Esophagus (tissue), 2 donors: ENCODE measurements around the gene SPHK2. TPM values are rescaled to one million over a fixed set of nuclear protein-coding genes. Genes with fewer than 3 reads are reported as not detected.

Experiments used
- H3K27ac ChIP-seq, 2 donors: one replicate each; pipeline ENCODE4 v1.5.1; 2013; ENCODE audit warnings: low read depth in 2 of 2, mild to moderate bottlenecking in 2 of 2, inconsistent platforms in 1 of 2, low read length in 1 of 2, moderate library complexity in 1 of 2
- H3K27me3 ChIP-seq, 2 donors: one replicate each; pipeline ENCODE4 v1.6.1; 2013; ENCODE audit warnings: low read length in 2 of 2, control low read depth in 1 of 2, mild to moderate bottlenecking in 1 of 2; ENCODE audit not compliant: insufficient read depth in 2 of 2, control insufficient read depth in 1 of 2
- H3K36me3 ChIP-seq, 2 donors: one replicate each; pipeline ENCODE4 v1.6.1; 2013; ENCODE audit warnings: low read length in 1 of 2; ENCODE audit not compliant: control insufficient read depth in 2 of 2, insufficient read depth in 2 of 2
- H3K4me1 ChIP-seq, 2 donors: one replicate each; pipeline ENCODE4 v1.6.1; 2013; ENCODE audit warnings: low read length in 1 of 2; ENCODE audit not compliant: control insufficient read depth in 2 of 2, insufficient read depth in 2 of 2
- H3K4me3 ChIP-seq, 2 donors: one replicate each; pipeline ENCODE4 v1.5.1; 2013; ENCODE audit warnings: low read length in 2 of 2, mild to moderate bottlenecking in 2 of 2, low read depth in 1 of 2, moderate library complexity in 1 of 2
- H3K9me3 ChIP-seq, 2 donors: one replicate each; pipeline ENCODE4 v1.6.1; 2013; ENCODE audit warnings: mild to moderate bottlenecking in 2 of 2, low read depth in 1 of 2, low read length in 1 of 2, moderate library complexity in 1 of 2; ENCODE audit not compliant: control insufficient read depth in 2 of 2, insufficient read depth in 1 of 2
- WGBS, 2 donors: extraction: QIAGEN DNeasy Blood & Tissue Kit; methylation state at CpG; one replicate each; pipeline ENCODE4 v1.1.7; 2013; 5-methylcytosine and 5-hydroxymethylcytosine counted together
- polyA plus RNA-seq, 2 donors: library from polyadenylated mRNA; stranded (reverse); fragments of 200-250 nt; gene quantifications; one replicate each; pipeline ENCODE4 v1.2.3, GENCODE V29; 2013
- donor health status: healthy with polysubstance abuse.
- donor health status: Bipolar disorder and iron deficiency.

The SPHK2 gene
- polyA plus RNA-seq, 2 donors = 9.0 to 15.5 TPM

GRCh38 chr19:48613852-48614435 lies 5.4 kb upstream of the SPHK2 start:
- Histone ChIP-seq H3K4me1 (peaks cover 0 to 28% of the 10 kb centered on the region in 2 donors), H3K4me3 (peak overlapping the region in 1 of 2 donors; percentile 35)

DNA sequence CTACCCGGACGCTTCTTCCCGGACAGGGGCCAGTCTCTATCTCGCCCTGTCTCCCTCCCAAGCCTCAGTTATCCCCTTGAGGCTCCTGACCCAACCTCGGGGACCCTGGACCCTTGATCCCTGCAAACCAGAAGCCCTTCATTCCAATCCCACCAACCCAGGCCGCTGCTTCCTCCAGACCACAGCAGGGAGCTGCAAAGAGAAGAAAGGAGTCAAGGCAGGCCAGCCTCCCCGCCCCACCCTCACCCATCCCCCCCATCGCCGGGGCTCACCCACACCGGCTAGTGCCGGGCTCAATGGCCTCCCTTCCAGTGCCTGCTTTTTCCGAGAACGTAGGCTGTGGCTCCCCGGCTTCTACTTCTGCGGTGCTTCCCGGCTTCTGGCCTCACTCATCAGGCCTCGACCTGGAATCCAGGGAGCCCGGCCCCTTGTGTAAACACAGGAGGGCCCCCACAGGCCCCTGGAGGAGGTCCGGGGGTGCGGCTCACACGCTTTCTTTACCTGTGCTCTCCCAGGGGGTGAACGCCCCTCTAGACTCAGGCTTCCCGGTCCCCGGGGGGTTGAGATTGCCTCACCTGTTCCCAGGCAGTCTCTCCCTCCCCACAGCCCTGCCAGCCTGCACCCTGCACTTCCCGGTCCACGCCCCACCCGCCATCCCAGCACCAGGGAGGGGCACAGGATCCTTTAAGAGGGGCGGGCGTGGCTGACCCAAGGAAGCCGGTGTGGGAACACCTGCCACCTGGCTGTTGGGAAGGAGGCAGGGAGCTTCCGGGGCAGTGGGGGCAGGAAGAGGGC lies 4.7 kb upstream of the SPHK2 start, which contains the start of gene FAM83E:
FAM83E (minus strand) TSS at position 641 of the 795 bp plus-strand sequence. CDS start 1,704 bp downstream, outside the sequence.
- H3K27ac ChIP-seq = peak within 1 kb of the TSS; percentile 84 to 88
- 36 to 51% methylated on average over 31 of the region's 31 CpGs for WGBS, 2 donors
- no peaks in the 10 kb centered on the region for H3K9me3 ChIP-seq
- H3K27me3 ChIP-seq = no peaks in the 10 kb centered on the region
- peaks cover 11 to 28% of the 10 kb centered on the region in 2 donors for H3K36me3 ChIP-seq
- H3K4me3 ChIP-seq = peak within 1 kb of the TSS; percentile 1 to 35
- peaks cover 0 to 28% of the 10 kb centered on the region in 2 donors for H3K4me1 ChIP-seq

More at GRCh38 chr19:48613852-48614435, 5.4 kb upstream of the SPHK2 start:
- H3K9me3 ChIP-seq = no peaks in the 10 kb centered on the region
- H3K27ac ChIP-seq = peak overlapping the region; percentile 84 to 88
- peaks cover 11 to 28% of the 10 kb centered on the region in 2 donors for H3K36me3 ChIP-seq
- no peaks in the 10 kb centered on the region for H3K27me3 ChIP-seq
- 71 to 73% methylated on average over 13 of the region's 13 CpGs for WGBS, 2 donors

DNA sequence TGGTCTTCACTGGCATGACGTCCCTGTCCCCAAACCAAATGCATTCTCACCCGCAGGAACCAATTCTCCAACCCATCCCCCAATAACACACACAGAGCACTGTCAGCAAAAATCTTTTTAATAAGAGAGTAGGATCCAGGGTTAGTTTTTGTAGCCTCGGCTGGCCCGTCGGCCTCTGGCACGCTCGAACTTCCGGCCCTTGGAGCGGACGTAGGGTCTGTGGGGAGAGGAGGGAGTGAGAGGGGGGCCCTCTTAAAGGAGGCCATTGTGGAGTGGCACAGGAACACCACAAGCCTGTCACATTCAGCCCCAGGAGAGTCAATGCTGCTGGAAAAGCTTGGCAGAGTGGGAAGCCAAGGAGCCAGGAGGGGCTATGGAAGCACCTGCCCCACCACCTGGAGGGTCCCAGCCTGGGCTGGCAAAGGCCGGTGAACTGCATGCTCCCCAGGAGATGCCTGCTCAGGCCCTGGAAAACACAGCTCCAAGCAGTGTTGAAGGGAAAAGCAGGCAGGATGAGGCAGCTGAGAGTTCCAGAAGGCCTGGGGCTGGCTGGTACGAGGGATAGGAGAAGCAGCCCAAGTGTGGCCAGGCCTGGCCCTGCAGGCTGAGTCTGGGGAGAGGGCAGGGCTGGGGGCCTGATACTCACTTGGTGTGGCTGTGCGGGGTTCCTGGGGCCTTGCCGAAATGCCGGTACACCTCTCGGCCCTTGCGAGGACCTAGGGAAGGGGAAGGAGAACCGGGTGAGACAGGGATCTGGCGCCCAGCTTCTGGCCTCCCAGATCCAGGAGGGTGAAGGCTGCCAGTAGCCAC lies 3.9 kb upstream of the SPHK2 start:
- Histone ChIP-seq H3K27ac (peak overlapping the region; percentile 84 to 88), H3K36me3 (peaks cover 11 to 28% of the 10 kb centered on the region in 2 donors), H3K4me3 (peak overlapping the region; percentile 1 to 5), H3K4me1 (peaks cover 0 to 31% of the 10 kb centered on the region in 2 donors), H3K9me3 (no peaks in the 10 kb centered on the region), H3K27me3 (no peaks in the 10 kb centered on the region)
- WGBS, 2 donors = 56 to 62% methylated on average over 19 of the region's 19 CpGs

GRCh38 chr19:48616041-48616436 lies 3.3 kb upstream of the SPHK2 start:
- Histone ChIP-seq H3K27ac (peak overlapping the region; percentile 84 to 88), H3K36me3 (peaks cover 11 to 28% of the 10 kb centered on the region in 2 donors), H3K4me1 (peaks cover 0 to 31% of the 10 kb centered on the region in 2 donors), H3K4me3 (peak overlapping the region in 1 of 2 donors; percentile 18), H3K27me3 (no peaks in the 10 kb centered on the region), H3K9me3 (no peaks in the 10 kb centered on the region)
- 74 to 77% methylated on average over 15 to 16 of the region's 16 CpGs for WGBS, 2 donors

- H3K27ac ChIP-seq = peak overlapping the region; percentile 88 to 93
- WGBS, 2 donors = 46 to 51% methylated on average over 12 of the region's 12 CpGs
Observed at GRCh38 chr19:48616491-48617056, 2.7 kb upstream of the SPHK2 start.

DNA sequence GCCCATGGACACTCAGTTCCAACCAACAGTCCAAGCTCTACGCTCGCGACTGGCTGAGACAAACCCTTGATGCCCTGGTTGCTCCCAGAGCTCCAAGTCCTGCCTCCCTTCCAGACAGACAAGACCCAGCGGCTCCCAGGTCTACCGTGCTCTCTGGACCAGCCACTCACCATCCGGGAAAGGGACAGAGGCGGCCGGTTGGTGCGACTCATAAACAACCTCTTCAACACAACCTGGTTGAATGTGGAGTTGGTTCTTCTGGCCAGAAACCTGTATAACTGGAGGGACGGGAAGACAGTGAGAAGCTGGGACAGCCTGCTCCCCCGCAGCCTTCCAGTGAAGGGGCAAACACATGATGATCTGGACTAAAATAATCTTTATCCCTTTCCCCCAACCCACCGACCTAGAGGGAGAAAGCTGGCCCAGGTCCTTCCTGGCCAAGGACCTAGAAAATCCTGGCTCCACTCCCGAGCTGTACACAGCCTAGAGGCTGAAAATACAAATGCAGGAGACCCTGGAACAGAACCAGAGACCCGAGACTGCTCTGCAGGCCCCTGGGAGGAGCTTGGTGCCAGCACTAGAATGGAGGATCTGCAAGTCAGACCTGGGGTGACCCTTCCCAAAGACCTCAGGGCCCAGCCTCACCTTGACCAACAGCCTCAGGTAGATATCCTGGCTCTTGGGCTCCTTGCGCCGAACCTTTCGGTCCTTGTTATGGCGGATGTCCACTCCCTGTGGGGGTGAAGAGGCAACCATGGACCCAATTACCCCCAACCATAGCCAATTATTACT lies 2.0 kb upstream of the SPHK2 start:
- Histone ChIP-seq H3K27ac (peak overlapping the region; percentile 88 to 93), H3K9me3 (no peaks in the 10 kb centered on the region), H3K4me1 (peaks cover 0 to 31% of the 10 kb centered on the region in 2 donors), H3K27me3 (no peaks in the 10 kb centered on the region), H3K36me3 (peaks cover 11 to 28% of the 10 kb centered on the region in 2 donors), H3K4me3 (peak overlapping the region; percentile 85 to 91)
- 38% methylated on average over 18 of the region's 18 CpGs for WGBS, 2 donors

More at GRCh38 chr19:48616491-48617056, 2.7 kb upstream of the SPHK2 start:
- Histone ChIP-seq H3K27me3 (no peaks in the 10 kb centered on the region), H3K36me3 (peaks cover 11 to 28% of the 10 kb centered on the region in 2 donors), H3K4me3 (peak overlapping the region; percentile 39 to 91), H3K4me1 (peaks cover 0 to 31% of the 10 kb centered on the region in 2 donors), H3K9me3 (no peaks in the 10 kb centered on the region)

DNA sequence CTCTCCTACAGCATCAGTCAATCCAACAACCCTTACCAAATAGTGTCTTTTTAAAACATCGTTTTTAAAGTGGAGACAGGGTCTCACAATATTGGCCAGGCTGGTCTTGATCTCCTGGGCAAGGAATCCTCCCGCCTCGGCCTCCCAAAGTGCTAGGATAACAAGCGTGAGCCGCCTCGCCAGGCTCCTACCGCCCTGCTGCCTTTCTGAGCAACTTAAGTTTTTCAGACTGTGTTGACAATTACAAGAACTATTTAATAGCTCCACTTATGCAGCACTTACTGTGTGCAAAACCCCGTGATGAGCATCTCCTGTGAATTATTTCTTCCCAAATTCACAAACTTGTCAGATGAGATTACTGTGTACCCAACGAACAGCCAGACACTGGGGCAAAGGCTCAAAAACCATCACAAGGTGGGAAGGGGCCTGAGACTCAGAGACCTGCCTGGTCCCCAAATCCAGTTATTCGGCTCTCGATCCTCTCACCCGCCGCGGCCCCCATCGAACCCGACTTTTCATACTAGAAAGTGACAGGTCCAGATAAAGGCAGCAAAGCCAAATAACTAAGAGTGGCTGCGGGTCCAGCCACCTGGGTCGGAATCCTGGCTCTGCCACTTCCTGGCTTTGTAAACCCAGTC lies 909 bp upstream of the SPHK2 start:
- peaks cover 0 to 30% of the 10 kb centered on the region in 2 donors for H3K4me1 ChIP-seq
- peak overlapping the region; percentile 85 to 91 for H3K4me3 ChIP-seq
- H3K9me3 ChIP-seq = no peaks in the 10 kb centered on the region
- peaks cover 11 to 28% of the 10 kb centered on the region in 2 donors for H3K36me3 ChIP-seq
- H3K27me3 ChIP-seq = no peaks in the 10 kb centered on the region
- WGBS, 2 donors = 1 to 2% methylated on average over 18 of the region's 18 CpGs
- peak overlapping the region; percentile 93 to 98 for H3K27ac ChIP-seq
